Skeletal muscle tissue (tissue), 4 donors: Measurements from ENCODE around the gene OR1N1. TPM values are rescaled to one million over a fixed set of nuclear protein-coding genes. Genes with fewer than 3 reads are reported as not detected.

Source experiments
- H3K27ac ChIP-seq: one replicate; pipeline ENCODE4 v1.7.0; 2013; ENCODE audit warnings: mild to moderate bottlenecking, low read depth, low read length, inconsistent platforms
- H3K27me3 ChIP-seq, 3 donors: one replicate each; pipeline ENCODE4 v1.7.0; 2013; ENCODE audit warnings: low read length in 3 of 3; ENCODE audit not compliant: control insufficient read depth in 3 of 3, insufficient read depth in 3 of 3
- H3K36me3 ChIP-seq, 3 donors: one replicate each; pipeline ENCODE4 v1.7.0; 2013; ENCODE audit warnings: low read length in 3 of 3; ENCODE audit not compliant: control insufficient read depth in 3 of 3, insufficient read depth in 3 of 3
- H3K4me1 ChIP-seq, 3 donors: one replicate each; pipeline ENCODE4 v1.7.0; 2013; ENCODE audit warnings: low read length in 3 of 3, mild to moderate bottlenecking in 3 of 3; ENCODE audit not compliant: control insufficient read depth in 3 of 3, insufficient read depth in 3 of 3
- H3K4me3 ChIP-seq, 3 donors: one replicate each; pipeline ENCODE4 v1.7.0; 2013; ENCODE audit warnings: low read length in 3 of 3
- H3K9ac ChIP-seq, 3 donors: one replicate each; pipeline ENCODE4 v1.7.0; 2013; ENCODE audit warnings: low read length in 3 of 3, mild to moderate bottlenecking in 3 of 3, moderate library complexity in 2 of 3, low read depth in 1 of 3
- H3K9me3 ChIP-seq, 3 donors: one replicate each; pipeline ENCODE4 v1.7.0; 2013; ENCODE audit warnings: low read length in 3 of 3; ENCODE audit not compliant: control insufficient read depth in 3 of 3
- total RNA-seq: library from RNA; depleted of rRNA; stranded (reverse); fragments of >200 nt; gene quantifications from one replicate; pipeline ENCODE4 v1.2.3, GENCODE V29; 2014
- donor health status: Osteomylitis.

The OR1N1 gene
- total RNA-seq, 1 donor from 2014 or later: not detected

DNA sequence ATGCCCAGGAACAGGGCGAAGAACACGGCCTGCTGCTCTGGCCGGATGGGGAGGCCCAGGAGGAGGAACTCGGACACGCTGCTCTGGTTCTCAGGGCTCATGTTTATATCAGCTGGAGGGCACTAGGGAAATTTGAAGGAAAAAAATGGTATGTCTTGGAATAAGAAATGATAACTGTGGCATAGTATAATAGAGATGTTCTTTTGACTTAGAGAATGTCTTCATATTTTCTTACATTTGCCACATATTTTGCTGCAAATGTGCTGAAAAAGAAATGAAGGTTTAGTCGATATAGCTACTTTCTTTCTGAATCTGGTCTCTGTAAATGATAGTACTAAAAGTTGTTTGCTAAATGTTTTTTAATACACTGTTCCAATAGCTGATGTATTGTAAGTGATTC is 49.3 kb downstream of the OR1N1 start, which contains the start of gene OR1J1:
Gene OR1J1 (minus strand): TSS at position 101 of the 400 bp plus-strand sequence. CDS start 0 bp downstream, at position 101.
- H3K4me1 ChIP-seq: no peaks in the 10 kb centered on the region
- no peak within 1 kb of the TSS for H3K9ac ChIP-seq
- no peak within 1 kb of the TSS for H3K4me3 ChIP-seq
- H3K36me3 ChIP-seq: no peaks in the 10 kb centered on the region
- no peaks in the 10 kb centered on the region for H3K9me3 ChIP-seq
- H3K27me3 ChIP-seq: peaks cover 0 to 3% (median 2%) of the 10 kb centered on the region in 3 donors
- H3K27ac ChIP-seq: no peak within 1 kb of the TSS

GRCh38 chr9:122477346-122477745 is 49.7 kb downstream of the OR1N1 start:
- no peaks in the 10 kb centered on the region for H3K9me3 ChIP-seq
- H3K36me3 ChIP-seq: no peaks in the 10 kb centered on the region
- peaks cover 0 to 3% (median 2%) of the 10 kb centered on the region in 3 donors for H3K27me3 ChIP-seq
- H3K4me3 ChIP-seq: no peak overlapping the region
- H3K4me1 ChIP-seq: no peaks in the 10 kb centered on the region
- H3K9ac ChIP-seq: no peak overlapping the region
- H3K27ac ChIP-seq: no peak overlapping the region

Other genes with a start within 250 kb of the OR1N1 start
- gene PTGS1, start 156.3 kb downstream of the OR1N1 start, total RNA-seq: 2.6 TPM
- not detected for gene OR1J1, start 49.4 kb downstream of the OR1N1 start, total RNA-seq
- gene OR1J2, start 16.5 kb downstream of the OR1N1 start, total RNA-seq: not detected
- not detected for gene OR1J4, start 8.2 kb downstream of the OR1N1 start, total RNA-seq
- not detected for gene OR1N2, start 25.8 kb upstream of the OR1N1 start, total RNA-seq
- gene OR1L8, start 56.1 kb upstream of the OR1N1 start, total RNA-seq: not detected
- gene OR1Q1, start 87.4 kb upstream of the OR1N1 start, total RNA-seq: not detected
- gene OR1B1, start 130.3 kb upstream of the OR1N1 start, total RNA-seq: 0.52 TPM
- not detected for gene OR1L1, start 134.4 kb upstream of the OR1N1 start, total RNA-seq
- gene OR1L3, start 147.8 kb upstream of the OR1N1 start, total RNA-seq: not detected
- gene OR1L4, start 196.7 kb upstream of the OR1N1 start, total RNA-seq: not detected
- gene OR1L6, start 215.0 kb upstream of the OR1N1 start, total RNA-seq: not detected